CD4-positive, alpha-beta T cell treated with Interleukin-15 for 4 hours (primary cell): ENCODE measurements around the gene ARHGAP24.
"Not testable (repeated sequence)": the region's sequence is repeated elsewhere in the genome, so short reads cannot be mapped to it uniquely, and the experiment has no call there.

Experiments
- DNase-seq: peaks from one replicate; pipeline ENCODE4 v3.0.0-alpha.2; 2020; ENCODE audit warnings: low spot score

ARHGAP24 gene

DNA sequence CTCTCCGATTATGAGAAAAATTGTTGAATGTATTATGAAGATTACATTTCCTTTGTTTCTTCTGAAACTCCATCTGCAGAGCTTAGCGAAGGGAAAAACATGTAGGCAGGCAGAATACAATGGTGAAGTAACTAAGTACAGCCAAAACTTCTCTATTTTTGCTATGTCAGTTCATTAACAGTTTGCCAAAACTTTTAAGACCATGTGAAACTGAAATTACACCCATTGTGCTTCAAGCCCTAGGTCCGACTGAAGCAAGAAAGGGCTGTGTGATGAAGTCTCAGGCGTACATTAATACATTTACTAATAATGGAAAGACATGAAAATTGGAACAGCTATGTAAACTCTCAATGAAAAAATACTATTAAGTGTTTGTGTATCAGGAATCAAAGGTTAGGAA lies 486.9 kb downstream of the ARHGAP24 start:
- DNase-seq = no peak

DNA sequence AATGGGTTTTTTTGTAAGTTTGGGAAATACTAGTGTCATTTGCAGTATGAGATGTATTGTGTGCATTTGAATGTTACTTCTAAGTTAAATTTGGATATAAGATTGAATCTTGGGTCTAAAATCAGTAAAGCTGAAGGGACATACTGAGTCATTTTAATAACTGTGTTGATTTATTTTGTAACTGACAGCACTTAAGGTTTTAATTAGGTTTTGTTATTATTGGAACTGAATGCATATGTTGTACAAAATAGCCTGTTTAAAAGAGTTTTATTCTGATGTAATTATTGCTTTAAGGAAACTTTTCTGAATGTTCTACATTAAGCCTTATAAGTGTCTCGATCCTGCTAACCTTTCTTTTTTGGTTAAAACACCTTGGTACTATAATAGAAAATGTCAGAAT lies 488.3 kb downstream of the ARHGAP24 start:
- DNase-seq = no peak

DNA sequence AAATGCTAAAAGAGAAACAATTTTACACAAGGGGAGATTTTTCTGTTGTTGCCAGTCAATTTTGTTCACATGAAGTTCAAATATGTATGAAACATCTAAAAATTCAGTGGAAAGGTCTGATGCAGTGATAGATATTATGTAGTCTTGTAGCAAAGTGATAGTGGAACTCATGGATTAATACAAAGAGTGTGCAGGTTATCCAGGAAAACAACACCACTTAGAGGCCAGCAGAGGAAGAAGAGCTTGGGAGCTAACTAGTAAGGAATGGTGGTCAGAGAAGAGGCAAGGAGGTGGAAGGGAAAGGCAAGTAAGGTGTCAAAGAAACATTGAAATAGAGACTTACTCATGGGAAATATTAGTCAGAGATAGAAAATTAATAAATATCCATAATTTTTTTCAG lies 489.3 kb downstream of the ARHGAP24 start:
- no peak for DNase-seq

DNA sequence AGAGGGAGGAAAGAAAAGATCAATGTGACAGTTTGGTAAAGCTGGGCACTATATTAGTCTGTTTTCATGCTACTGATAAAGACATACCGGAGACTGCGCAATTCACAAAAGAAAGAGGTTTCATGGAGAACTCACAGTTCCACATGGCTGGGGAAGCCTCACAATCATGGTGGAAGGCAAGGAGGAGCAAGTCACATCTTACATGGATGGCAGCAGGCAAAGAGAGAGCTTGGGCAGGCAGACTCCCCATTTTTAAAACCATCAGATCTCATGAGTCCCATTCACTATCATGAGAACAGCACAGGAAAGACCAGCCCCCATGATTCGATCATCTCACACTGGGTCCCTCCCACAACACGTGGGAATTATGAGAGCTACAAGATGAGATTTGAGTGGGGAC lies 490.1 kb downstream of the ARHGAP24 start:
- DNase-seq = not testable (repeated sequence)

DNA sequence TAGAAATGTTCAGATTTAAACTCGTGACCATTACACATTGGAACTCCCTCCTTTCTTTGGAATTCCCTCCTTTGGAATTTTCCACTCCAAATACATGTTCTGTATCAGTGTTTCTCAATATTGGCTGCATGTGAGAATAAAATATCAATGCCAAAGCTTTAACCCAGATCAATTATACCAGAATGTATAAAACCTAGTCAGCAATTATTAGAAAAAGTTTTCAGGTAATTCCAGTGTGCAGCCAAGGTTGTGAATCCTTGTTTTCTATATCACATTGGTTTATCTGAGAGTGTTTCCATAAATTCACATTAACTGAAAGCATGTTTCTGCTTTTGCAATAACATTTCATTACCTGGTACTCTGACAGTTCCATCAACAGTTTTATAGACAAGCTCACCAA lies 490.6 kb downstream of the ARHGAP24 start:
- no peak for DNase-seq

DNA sequence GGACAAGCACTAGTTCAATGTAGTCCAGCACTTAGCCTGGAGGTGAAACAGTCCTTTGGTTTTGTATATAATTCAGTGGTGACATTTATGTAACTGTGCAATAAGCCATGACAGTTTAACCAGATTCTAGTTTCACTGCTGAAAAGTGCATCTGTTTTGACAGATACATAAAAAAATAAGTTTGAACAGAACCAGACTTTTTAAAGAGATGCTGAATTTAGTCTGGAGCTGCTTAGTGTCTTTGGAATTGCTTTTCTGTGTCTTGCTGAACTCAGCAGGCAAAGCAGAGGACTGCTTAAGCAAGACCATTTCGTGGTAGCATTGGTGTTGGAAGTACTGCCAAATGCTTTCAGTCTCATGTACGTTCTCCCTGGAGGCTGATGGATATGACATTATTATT lies 491.4 kb downstream of the ARHGAP24 start:
- no peak for DNase-seq

DNA sequence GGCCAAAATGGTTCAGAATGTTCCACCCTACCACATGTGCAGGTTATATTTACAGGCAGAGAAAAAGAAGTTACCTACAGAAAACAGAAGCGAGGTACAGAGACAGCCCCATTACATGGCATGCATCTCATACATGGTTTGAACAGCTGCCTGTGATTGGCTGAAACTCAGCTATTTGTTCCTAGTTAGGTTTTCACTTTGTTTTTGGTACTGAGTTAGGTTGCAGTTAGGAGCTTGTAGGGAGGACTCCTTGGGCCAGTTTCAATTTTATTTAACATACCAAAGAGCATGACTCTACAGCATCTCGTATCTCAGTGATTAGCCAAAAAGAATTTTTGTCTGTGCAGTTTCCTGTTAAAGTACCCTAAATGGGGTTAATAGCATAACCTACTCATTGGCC lies 492.9 kb downstream of the ARHGAP24 start:
- DNase-seq = no peak

DNA sequence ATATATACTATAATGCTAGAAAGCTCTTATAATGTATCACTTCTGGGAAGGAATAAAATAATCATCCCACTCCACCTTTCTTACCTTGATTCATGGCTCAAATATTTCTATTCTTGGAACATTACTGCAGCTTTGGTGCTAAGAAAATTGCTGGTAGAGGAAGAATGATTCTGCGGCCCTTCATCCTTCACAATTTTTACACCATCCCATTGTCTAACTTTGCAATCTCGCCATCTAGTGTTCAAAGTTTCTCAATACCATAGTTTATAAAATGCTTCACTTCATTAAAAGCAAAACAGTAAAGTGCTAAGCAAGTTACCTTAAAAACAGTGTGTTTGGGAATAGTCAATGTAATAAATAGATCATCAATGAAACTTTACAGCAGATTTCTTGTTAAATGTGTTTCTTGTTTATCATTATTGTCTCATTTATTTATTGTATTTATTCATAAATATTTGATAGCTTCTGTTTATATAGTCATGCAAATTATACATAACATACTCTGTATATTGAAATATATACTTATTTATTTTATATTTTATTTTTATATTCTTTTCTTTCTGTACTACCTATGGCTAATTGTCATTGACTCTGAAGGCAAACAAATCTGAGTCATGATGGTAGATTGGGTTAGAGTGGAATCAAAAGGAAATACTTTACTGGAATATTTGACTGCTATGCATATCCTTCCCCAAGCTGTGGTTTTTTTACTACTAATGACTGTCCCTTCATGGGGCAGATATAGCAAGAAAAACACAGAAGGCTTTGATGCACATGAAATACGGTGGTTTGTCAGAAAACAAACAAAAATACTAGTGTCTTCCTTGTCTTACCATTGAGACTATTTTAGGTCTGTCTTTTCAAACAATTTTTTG lies 494.2 kb downstream of the ARHGAP24 start:
- DNase-seq = peak; percentile 9

DNA sequence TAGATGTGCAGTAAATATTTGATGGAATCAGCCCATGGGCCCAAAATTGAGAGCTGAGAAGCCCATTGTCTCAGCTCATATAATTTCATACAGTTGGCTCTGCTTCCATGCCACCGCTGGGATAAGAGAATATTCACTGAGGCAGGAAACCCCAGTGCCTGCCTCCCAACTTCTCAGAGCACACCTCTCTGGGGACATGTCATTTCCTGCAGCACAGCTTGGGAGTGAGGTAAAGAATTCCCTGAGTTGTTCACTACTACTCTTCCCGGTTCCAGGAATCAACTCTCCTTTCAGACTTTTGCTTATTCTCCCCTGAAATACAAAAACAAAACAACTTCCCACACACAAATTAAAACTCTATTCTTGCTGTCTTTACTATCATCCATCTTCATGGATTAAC lies 495.6 kb downstream of the ARHGAP24 start:
- DNase-seq = no peak

DNA sequence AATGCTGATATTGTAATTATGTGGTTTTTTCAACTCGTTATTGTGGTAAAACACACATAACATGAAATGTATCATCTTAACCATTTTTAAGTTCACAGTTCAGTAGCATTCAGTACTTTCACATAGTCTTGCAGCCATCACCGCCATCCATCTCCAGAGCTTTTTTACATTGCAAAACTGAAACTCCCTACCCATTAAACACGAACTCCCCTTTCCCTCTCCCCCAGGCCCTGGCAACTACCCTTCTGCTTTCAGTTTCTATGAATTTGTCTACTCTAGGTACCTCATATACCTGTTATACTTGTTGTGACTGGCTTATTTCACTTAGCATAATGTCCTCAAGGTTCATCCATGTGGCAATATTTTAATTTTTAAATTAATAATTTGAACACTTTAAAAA lies 504.3 kb downstream of the ARHGAP24 start:
- DNase-seq = no peak

DNA sequence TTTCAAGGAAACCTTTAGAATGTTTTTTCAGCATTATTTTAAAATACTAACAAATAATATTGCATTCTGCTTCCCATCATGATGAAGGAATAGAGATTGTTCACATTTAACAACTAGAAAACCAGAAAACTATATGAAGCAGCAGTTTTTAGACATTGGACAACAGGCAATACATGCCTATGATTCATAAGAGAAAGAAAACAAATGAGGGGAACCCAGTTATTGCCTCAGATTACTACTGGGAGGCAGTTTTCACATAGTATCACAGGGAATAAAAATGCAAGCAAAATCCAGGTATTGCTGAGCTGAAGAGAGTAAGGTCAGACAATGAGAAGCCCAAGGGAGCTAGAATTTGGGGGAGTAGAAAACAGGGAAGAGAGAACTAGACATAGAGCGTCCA lies 511.3 kb downstream of the ARHGAP24 start:
- no peak for DNase-seq

DNA sequence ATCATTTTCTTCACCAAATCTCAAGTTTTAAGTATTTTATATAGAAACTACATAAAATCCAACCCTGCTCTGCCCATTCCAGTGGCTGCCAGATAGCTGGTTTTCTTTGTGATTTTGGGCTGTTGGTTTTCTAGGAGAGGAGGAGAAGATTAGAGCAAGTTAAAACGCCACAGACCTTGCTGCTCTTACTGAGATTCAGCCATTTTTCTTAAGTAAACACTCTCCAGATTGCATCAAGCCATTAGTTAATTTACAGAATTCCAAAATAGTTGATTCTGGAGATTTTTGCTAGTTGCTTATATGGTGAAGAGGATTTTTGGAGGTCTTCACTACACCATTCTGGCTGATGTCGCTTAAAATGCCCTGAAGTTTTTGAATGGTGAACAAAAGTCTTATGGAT lies 518.7 kb downstream of the ARHGAP24 start:
- no peak for DNase-seq

DNA sequence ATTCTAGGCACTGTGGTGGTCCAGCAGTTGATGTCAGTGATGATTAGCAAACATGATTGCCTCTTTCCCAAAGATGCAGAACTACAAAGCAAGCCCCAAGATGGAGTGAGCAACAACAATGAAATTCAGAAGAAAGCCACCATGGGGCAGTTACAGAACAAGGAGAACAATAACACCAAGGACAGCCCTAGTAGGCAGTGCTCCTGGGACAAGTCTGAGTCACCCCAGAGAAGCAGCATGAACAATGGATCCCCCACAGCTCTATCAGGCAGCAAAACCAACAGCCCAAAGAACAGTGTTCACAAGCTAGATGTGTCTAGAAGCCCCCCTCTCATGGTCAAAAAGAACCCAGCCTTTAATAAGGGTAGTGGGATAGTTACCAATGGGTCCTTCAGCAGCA lies 519.6 kb downstream of the ARHGAP24 start:
- DNase-seq = no peak

DNA sequence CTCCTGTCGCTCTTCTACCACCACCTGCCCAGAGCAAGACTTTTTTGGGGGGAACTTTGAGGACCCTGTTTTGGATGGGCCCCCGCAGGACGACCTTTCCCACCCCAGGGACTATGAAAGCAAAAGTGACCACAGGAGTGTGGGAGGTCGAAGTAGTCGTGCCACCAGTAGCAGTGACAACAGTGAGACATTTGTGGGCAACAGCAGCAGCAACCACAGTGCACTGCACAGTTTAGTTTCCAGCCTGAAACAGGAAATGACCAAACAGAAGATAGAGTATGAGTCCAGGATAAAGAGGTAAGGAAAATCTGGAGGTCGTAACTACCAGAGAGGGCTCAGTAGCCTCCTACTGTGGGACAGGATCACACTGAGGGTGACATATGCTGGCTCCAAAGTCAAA lies 520.4 kb downstream of the ARHGAP24 start:
- DNase-seq = no peak

DNA sequence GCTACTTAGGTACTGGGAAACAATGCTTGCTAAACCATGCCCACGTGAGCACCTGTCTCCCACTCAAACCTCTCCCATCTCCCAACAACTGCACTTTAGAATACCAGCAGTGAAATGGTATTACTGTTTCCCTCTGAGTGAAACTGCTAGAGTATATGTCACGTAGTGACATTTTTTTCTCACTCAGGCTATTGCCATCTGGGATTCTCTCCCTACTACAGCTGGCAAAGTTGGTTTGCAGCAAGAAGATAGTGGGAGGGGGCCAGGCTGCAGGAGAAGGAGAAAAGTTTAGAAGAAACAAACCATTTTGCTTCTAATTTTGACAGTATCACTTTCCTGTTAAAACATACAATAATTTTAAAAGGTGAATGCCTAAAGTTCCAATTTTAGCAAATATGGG lies 526.6 kb downstream of the ARHGAP24 start:
- DNase-seq = no peak

DNA sequence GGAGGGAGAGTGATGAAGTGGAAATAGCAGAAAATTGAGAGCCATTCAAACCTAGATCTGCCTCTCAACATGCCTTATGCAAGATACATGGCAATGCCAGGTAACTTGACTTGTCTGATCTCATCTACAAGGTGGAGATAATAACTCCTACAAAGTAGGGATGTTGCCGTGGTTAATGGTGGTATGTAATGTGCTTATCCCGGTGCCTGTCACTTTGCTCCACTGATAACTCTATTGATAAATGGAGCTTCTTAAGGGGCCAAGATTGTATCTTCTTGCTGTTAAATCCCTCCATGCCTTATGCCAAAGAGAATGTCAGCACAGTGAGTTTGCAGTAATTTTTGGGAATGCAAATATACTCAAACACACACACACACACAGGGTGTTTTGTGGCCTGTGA lies 529.1 kb downstream of the ARHGAP24 start:
- DNase-seq = no peak

DNA sequence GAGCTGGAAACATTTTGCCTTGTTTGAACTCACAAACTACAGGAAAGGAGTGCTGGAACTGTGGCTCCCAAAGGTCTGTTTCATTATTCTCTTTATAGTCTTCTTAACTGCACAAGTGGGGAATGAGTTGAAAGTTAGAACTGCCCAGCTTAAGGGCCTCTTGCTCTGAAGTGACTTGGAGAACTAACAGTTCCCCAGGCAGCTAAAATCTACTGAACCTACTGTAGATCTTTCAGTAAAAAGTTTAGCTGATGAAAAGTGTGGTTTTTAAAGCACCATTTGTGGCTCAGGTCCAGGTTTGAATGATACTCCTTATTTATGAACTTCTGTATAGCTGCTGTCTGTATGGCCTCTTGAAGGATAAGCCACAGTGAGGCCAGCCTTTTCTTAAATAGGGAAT lies 531.1 kb downstream of the ARHGAP24 start:
- DNase-seq = no peak

DNA sequence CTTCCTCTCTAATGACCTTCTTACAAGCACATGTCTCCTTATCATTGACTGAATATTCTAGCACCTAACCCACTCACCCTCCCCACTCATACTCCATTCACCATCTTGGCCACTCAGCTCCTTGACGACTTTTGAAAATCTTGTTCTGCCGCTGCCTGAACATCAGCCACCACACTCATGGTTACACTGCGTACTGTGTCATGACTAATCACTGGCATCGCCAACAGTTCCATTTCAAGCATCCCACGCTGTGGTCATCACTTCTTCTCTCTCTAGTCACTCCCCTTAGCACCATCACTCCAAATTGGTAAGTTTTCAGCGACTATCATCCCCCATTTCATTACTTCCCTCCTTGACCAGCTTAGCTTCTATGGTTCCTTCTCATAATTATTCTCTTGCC lies 532.1 kb downstream of the ARHGAP24 start:
- DNase-seq = no peak

DNA sequence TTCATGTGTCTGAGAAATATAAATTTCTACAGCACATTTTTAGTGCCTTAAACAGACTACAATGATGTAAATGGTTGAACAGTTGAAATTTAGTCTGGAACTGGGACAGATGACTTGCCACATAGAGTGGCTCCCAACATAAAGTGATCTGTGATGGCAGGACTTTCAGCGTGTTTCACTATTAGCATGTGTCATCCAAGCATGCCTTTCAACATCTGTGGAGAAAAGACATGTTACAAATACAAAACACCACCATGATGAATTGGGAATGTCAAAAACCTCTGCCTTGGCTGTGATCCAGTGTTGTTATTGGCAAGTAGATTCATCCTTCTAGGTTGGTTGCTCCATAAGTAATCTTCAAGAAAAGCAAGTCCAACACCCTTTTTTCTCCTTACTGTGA lies 536.2 kb downstream of the ARHGAP24 start:
- DNase-seq = no peak

DNA sequence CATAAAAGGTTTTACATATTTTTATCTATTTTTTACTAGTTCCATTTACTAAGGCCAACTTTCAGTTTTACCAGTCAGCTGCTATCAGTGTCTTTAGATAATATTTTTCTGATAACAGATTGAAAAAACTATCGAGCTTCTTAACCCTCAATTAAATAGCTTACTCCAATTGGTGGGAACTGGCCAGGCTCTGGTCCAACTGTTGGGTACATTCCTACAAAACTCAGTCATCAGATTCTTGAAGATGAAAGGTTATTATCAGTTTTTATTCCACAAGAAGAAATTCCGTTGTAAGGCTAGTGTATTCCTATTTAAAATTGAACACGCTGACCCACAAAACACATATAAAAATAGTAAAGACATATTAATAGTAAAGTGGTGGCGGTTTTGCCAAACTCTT lies 538.7 kb downstream of the ARHGAP24 start:
- no peak for DNase-seq

DNA sequence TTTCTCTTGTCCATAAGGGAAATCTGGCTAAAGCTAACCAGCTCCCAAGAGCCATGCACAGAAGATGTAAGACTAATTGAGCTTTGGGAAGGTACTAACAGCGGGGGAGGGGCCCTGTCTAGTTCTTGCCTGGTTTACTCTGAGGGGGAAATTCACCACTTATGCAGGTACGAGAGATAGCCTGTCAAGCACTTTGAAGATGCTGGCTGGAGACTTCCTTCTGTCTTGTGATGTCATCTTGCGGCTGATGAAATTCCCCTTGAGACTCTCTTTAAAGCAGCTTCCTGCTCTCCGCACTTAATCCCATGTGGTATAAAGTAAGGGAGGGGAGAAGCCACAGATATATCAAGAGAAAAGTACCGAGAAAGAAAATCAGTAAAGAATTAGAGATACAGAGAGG lies 539.6 kb downstream of the ARHGAP24 start:
- no peak for DNase-seq

DNA sequence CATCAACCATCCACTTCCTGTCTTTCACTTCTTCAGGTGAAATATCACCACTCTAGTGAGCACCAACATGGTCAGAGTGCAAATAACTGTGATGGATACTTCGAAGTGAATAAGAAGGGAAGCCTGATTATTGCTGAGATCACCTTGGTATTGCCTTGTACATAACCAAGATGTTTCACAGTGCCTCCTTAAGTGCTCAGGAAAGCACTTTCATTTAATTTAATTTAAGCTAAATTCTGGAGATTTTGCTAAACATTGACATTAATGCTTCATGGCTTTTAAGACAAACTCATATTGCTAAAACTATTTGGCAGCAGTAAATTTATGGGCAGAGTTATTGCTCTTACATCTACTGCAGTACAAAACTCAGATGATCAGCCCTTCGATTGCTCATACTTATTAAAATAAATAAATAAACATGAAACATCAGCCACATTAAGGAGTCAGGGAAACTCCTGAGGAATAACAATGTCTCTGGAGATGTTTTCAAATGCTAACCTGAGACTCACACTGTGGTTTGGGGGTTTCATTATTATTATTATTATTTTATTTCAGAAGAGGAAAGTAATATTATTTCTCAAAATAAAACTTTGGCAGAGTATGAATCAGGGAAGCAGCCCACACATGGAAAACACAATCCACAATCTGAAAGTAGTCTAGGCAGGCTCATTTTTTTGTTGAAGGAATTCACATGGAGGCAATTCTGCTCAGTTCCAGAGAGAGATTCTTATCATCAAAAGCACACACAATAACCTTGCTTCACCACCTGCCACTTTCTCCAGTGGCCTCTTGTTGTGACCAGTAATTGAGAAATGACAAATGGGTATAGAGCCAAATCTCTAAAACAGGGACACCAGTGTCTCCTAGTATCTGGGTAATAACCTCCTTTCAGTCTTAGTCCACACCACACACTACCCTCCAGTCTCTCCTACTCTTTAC lies 540.7 kb downstream of the ARHGAP24 start:
- no peak for DNase-seq

DNA sequence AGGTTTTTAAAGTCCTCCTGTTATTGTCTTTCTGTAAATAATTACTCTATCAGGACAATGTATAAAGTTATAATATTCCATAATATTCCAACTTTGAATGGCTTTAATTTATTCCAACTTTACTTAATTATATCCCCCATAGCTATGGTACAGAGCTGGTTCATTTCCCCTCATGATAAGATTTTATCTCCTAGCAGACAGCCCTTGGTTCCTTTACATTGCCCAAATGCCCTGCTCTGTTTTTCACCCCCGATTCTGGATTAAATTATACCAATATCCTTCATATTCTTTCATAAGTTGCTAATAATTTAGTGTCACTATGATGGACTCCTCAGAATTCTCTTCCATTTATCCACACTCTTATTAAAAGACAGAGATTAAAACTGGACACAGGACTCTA lies 544.4 kb downstream of the ARHGAP24 start:
- DNase-seq = no peak
